Activated naive CD8-positive, alpha-beta T cell treated with anti-CD3 and anti-CD28 coated beads, Interleukin-2, amount 10 ng/mL, durations not matched to agents 7 days and 5 days (primary cell): ENCODE data around the gene SUPT20H. TPM values are rescaled to one million over a fixed set of nuclear protein-coding genes. Genes with fewer than 3 reads are reported as not detected.

Experiments used
- ATAC-seq: fragments of 150-1000 bp; cut with Tn5 transposase; one replicate; pipeline ENCODE4 v1.10.0; 2021; ENCODE audit warnings: low read depth, moderate library complexity
- POLR2A ChIA-PET: fragments of 350-600 bp; sonication (Branson Sonifier 250); formaldehyde crosslinking; loops from one replicate; lab custom pipeline; 2021; ENCODE audit warnings: antibody characterized with exemption; lab: Charles Lee
- DNase-seq: peaks from one replicate; pipeline ENCODE4 v3.0.0; 2021
- H3K27ac Mint-ChIP-seq: one replicate; pipeline ENCODE4 v1.8.0; 2022; ENCODE audit warnings: mild to moderate bottlenecking, mixed read lengths
- H3K27me3 Mint-ChIP-seq: one replicate; pipeline ENCODE4 v1.8.0; 2022; ENCODE audit warnings: mild to moderate bottlenecking, moderate library complexity, mixed read lengths
- H3K36me3 Mint-ChIP-seq: one replicate; pipeline ENCODE4 v1.8.0; 2021; ENCODE audit warnings: mild to moderate bottlenecking, mixed read lengths
- H3K4me1 Mint-ChIP-seq: one replicate; pipeline ENCODE4 v1.8.0; 2021; ENCODE audit warnings: mixed read lengths
- H3K4me3 Mint-ChIP-seq: one replicate; pipeline ENCODE4 v1.8.0; 2022; ENCODE audit warnings: mild to moderate bottlenecking, moderate library complexity, mixed read lengths
- H3K9me3 Mint-ChIP-seq: one replicate; pipeline ENCODE4 v1.8.0; 2021; ENCODE audit warnings: mixed read lengths
- total RNA-seq, 2 experiments: library from RNA; stranded (reverse); gene quantifications; one replicate each; pipeline ENCODE4 v1.2.3, GENCODE V29; 2021

SUPT20H gene
- total RNA-seq, result 10 to 100 TPM; 79.6 to 88.4 TPM

DNA sequence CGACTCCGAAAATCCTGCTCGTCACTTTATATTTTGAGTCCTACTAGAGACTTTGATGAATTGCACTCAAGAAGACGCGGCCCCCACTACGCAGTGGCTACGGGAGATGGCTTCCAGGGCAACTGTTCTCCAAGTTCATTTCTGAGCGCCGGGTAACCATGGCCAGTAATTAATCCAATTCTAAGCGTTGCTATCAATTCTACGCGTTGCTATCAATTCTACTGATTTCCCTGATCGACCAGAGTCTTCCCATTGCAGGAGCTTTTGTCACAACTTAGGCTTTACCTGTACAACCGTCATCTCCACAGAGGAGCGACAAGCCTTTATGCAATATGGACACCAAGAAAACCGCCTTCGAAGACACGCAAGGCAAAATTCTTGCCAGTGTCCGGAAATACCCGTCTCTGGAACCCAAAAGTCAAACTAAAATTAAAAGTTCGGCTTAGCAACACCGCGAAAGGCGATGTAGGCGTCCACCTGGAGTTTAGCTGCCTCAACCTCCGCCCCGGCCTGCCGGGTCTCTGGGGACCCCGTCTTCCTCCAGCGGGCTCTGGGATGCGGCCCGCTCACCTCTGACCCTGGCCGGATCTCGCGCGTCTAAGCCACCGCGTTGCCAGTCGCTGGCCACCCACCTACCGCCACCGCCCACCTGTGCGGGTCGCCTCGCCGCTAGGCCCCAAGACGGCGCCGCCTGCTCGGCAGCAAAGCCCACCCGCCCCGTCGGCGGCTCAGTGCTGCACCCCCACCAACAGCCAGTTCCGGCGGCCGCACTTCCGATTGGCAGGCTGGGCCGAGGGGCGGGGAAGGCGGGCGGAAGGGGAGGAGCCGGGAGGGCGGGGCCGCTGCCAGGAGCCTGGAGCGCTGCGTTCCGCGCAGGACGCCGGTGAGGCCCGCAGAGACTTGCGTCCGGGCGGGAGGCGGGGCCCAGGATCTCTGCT, at the start of gene SUPT20H:
Gene SUPT20H (minus strand): TSS at position 779 of the 938 bp plus-strand sequence. CDS start 8,198 bp downstream, outside the sequence.
- no peaks in the 10 kb centered on the region for H3K9me3 Mint-ChIP-seq

DNA sequence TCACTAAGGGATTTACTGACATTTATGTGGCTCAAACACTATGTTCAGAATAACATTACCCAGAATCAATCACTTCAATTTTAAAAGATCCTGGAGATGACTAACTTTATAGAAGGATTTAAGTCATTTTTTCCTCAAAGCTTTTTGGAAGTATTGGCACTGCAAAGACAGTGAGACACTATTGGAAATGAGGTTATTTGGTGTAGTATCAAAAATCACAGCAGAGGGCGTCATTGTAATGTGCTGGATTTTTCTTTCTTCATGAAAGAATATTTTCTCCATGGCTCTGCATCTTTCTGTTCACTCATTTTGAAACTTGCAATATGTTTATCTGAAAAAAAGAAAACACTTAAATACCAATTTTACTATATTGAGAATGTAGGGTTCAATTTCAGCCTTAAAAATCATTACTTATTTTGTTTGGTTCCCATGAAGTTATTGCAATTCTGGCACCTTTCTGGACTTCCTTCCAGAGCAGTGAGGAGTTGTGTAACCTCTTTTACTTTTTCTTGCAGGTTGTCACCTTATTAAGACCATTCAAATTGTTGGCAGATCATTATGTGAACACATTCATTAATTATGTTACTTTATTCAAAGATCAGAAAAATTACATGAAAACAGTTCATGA, 49.7 kb upstream of the SUPT20H start:
- H3K9me3 Mint-ChIP-seq, result no peaks in the 10 kb centered on the region
- no peaks in the 10 kb centered on the region for H3K36me3 Mint-ChIP-seq
- no peak overlapping the region for H3K27ac Mint-ChIP-seq
- ATAC-seq (no peak), DNase-seq (no peak)
- no peaks in the 10 kb centered on the region for H3K4me1 Mint-ChIP-seq
- H3K4me3 Mint-ChIP-seq, result no peak overlapping the region
- H3K27me3 Mint-ChIP-seq, result no peaks in the 10 kb centered on the region
- POLR2A ChIA-PET, result no interaction called here

More for the DNA sequence above, at the start of gene SUPT20H:
- Mint-ChIP-seq H3K4me3 (peak within 1 kb of the TSS; percentile 98), H3K27ac (peak within 1 kb of the TSS; percentile 97), H3K4me1 (peaks cover 12% of the 10 kb centered on the region), H3K36me3 (peaks cover 22% of the 10 kb centered on the region), H3K27me3 (peaks cover 4% of the 10 kb centered on the region)
- DNase-seq, result peak; percentile 93
- peak; percentile 96 for ATAC-seq
- POLR2A ChIA-PET, result interaction anchor here (2.0 kb wide), 1 partner anchor 59 kb away, joined by 13 read pairs; the partner anchor contains the start of gene EXOSC8

DNA sequence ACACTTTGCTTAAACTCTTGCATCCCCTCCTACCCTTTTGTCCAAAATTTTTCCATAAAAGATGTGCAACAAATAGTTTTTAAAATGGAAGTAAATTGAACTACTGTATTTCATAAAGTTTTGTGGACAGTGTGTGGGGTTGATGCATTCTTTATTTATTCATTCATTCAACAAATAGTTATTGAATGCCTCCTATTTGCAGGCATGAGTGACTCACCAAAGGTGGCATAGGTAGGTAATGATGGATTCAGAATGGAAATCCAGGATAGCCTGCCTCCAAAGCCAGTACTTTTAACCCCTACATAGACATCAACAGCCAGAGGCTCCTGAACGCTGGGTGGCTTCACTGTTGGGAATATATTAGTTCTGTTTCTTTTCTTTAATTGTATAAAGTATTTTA, 48.4 kb upstream of the SUPT20H start:
- H3K9me3 Mint-ChIP-seq, result no peaks in the 10 kb centered on the region
- POLR2A ChIA-PET, result no interaction called here
- ATAC-seq, result no peak

DNA sequence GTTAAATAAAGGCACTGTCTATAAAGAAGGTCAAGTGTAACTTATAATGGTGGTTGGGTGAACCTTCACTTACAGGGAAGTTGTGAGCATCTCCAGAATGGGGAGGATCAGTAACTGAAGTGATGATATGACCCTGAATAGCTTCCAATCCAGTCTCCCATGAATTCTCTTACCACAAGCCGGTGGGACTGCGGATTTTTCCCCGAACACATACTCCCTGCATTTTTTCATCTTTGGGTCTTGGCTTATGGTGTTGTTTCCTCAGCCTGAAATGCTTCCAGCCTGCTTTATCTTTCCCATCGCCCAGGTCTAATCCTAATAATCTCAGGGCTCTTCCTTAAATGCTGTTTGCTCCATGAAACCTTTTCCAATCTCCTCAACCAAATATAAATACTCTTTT, 48.0 kb upstream of the SUPT20H start:
- Mint-ChIP-seq H3K27ac (no peak overlapping the region), H3K27me3 (peaks cover 2% of the 10 kb centered on the region), H3K9me3 (no peaks in the 10 kb centered on the region), H3K36me3 (no peaks in the 10 kb centered on the region), H3K4me1 (no peaks in the 10 kb centered on the region), H3K4me3 (no peak overlapping the region)
- ATAC-seq (no peak), DNase-seq (no peak)
- POLR2A ChIA-PET, result no interaction called here

More for the DNA sequence above, 48.4 kb upstream of the SUPT20H start:
- Mint-ChIP-seq H3K36me3 (no peaks in the 10 kb centered on the region), H3K4me3 (no peak overlapping the region), H3K4me1 (no peaks in the 10 kb centered on the region), H3K27ac (no peak overlapping the region), H3K27me3 (no peaks in the 10 kb centered on the region)
- no peak for DNase-seq

DNA sequence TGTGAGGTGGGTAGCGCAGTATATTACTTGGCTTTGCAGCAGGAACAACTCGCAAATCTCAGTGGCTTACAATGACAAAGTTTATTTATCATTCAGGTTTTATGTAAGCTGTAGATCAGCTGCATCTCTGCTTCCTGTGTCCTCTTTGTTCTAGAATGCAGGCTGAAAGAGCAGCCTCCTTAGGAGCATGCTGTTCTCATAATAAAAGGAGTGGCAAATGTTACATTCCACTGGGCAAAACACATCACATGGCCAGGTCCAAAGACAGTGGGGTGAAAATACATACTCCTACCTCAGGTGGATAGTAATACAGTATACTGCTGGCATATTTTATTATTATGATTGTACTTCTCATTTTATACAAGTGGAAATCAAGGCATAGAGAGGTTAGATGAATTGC, 47.2 kb upstream of the SUPT20H start:
- H3K4me3 Mint-ChIP-seq, result no peak overlapping the region
- ATAC-seq, result no peak
- H3K27ac Mint-ChIP-seq, result no peak overlapping the region
- DNase-seq, result no peak
- H3K9me3 Mint-ChIP-seq, result no peaks in the 10 kb centered on the region
- H3K27me3 Mint-ChIP-seq, result peaks cover 5% of the 10 kb centered on the region
- H3K36me3 Mint-ChIP-seq, result no peaks in the 10 kb centered on the region
- H3K4me1 Mint-ChIP-seq, result no peaks in the 10 kb centered on the region
- POLR2A ChIA-PET, result no interaction called here

DNA sequence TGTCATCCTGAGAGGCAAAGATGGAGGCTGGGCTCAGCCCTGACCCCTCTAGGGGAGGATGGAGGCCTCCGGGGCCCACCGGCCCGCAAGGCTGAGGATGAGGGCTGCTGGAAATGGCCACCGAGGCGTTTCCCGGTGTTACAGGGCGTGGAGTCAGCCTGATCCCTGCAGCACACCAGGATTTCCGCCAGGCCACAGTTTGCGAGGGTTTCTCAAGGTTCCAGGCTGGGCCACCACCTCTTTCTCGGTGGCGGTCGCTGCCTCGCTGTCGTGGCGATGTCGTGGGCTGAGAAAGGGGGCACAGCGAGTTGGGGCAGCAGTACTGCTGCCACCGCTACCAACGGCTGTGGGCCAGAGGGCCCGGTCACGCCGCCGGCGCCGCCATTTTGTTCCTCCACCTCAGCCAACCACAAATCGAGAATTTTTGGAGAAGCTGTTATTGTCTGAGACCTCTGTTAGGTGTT, 45.8 kb upstream of the SUPT20H start, which contains the start of gene CSNK1A1L:
Gene CSNK1A1L (minus strand): TSS at position 414 of the 464 bp plus-strand sequence. CDS start 408 bp downstream, at position 6.
- Mint-ChIP-seq H3K4me3 (no peak within 1 kb of the TSS), H3K36me3 (no peaks in the 10 kb centered on the region), H3K27me3 (peaks cover 12% of the 10 kb centered on the region)

DNA sequence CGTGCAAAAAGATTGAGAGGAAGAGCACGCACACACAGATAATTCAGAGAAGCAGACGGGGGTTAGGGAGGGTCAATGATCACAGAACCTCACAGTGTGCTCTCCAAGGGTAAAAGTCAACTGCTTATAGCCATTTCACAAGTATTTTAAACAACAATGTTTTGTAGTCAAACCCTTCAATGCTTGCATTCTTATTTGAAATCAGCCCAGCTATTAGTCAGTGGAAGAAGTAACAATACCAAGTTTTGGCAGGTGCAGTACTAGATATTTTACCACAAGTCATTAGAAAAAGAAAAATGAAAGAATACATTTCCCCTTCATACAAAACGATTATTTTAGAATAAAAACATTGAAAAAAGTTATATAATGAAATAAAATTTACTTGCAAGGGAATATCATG, 43.4 kb upstream of the SUPT20H start:
- Mint-ChIP-seq H3K9me3 (no peaks in the 10 kb centered on the region), H3K27ac (no peak overlapping the region), H3K27me3 (peaks cover 18% of the 10 kb centered on the region), H3K36me3 (no peaks in the 10 kb centered on the region), H3K4me1 (no peaks in the 10 kb centered on the region), H3K4me3 (no peak overlapping the region)
- DNase-seq, result no peak
- no peak for ATAC-seq
- POLR2A ChIA-PET, result no interaction called here

More for the DNA sequence above, 45.8 kb upstream of the SUPT20H start, which contains the start of gene CSNK1A1L:
- DNase-seq, result no peak
- POLR2A ChIA-PET, result no interaction called here
- Mint-ChIP-seq H3K27ac (no peak within 1 kb of the TSS), H3K4me1 (no peaks in the 10 kb centered on the region), H3K9me3 (no peaks in the 10 kb centered on the region)
- ATAC-seq, result no peak

DNA sequence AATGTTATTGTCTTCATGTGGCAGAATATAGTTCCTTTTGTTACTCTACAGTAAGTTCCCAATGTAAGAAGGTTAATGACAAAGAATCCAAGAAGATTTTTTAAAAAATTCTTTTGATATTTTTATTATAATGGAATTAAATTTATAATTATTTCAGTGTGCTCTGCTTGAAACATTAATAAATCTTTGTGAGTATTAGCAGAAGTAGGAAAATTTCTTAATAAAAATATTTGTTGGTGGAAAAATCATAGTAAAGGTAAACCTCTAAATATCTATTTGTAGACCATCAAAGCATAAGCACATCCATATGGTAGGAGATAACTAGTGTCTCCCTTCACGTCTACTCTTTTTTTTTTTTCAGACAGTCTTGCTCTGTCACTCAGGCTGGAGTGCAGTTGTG, 41.7 kb upstream of the SUPT20H start:
- Mint-ChIP-seq H3K4me1 (no peaks in the 10 kb centered on the region), H3K27me3 (peaks cover 18% of the 10 kb centered on the region), H3K27ac (no peak overlapping the region), H3K4me3 (no peak overlapping the region), H3K36me3 (no peaks in the 10 kb centered on the region), H3K9me3 (no peaks in the 10 kb centered on the region)
- DNase-seq (no peak), ATAC-seq (no peak)
- POLR2A ChIA-PET, result no interaction called here

DNA sequence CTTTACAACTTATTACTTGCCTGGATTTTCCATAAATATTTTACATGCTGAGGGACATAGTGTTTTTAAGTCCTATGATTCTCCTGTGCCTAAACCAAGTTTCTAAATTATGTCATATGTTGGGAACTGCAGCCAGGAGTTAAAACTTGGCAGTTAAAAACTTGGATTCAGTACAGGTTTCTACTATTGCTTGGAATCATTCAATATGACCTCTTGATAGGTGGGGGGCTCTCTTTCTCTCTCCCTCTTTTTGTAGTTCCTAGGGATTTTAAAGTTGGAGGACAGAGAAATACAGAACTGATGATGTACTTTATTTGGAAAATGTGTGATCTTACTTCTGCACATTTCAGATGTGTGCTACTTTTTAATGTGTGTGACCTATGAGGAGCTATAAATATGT, 41.2 kb upstream of the SUPT20H start:
- POLR2A ChIA-PET, result no interaction called here
- Mint-ChIP-seq H3K27ac (no peak overlapping the region), H3K27me3 (peaks cover 18% of the 10 kb centered on the region), H3K9me3 (no peaks in the 10 kb centered on the region), H3K4me1 (no peaks in the 10 kb centered on the region), H3K4me3 (no peak overlapping the region), H3K36me3 (no peaks in the 10 kb centered on the region)
- DNase-seq (no peak), ATAC-seq (no peak)

DNA sequence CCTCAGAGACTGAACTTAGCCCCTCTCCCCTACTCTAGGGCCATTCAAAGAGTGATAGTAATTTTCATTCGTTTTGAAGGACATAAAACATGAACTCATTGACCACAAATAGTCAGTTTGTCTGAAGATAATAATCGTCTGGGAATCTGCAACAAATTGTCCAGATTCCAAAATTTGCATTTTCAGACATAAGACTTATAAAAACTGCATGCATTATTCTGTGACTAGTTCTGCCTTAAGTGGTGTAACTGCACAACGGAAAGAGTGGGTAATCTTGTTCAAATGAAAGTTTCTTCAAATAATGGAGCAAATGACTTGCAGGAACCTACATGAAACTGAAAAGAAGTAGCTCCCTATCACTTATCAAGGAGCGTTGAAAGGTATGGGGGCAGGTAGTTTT, 37.6 kb upstream of the SUPT20H start:
- DNase-seq (no peak), ATAC-seq (no peak)
- Mint-ChIP-seq H3K27me3 (peaks cover 16% of the 10 kb centered on the region), H3K9me3 (no peaks in the 10 kb centered on the region), H3K4me1 (no peaks in the 10 kb centered on the region), H3K4me3 (no peak overlapping the region), H3K36me3 (no peaks in the 10 kb centered on the region), H3K27ac (no peak overlapping the region)
- POLR2A ChIA-PET, result no interaction called here

DNA sequence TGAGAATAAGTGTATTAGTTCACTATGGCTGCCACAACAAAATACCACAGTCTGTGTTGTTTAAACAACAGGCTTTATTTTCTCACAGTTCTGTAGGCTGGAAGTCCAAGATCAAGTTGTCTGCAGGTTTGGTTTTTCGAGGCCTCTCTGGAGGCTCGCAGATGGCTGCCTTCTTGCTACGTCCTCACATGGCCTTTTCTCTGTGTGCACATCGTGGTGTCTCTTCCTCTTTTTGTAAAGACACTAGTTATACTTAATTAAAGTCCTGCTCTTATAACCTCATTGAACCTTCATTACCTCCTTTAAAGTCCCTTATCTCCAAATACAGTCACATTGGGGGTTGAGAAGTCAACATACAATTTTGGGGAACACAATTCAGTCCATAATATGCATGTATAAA, 35.4 kb upstream of the SUPT20H start:
- POLR2A ChIA-PET, result no interaction called here
- no peaks in the 10 kb centered on the region for H3K4me1 Mint-ChIP-seq
- DNase-seq (no peak), ATAC-seq (no peak)
- H3K27me3 Mint-ChIP-seq, result peaks cover 6% of the 10 kb centered on the region
- H3K9me3 Mint-ChIP-seq, result no peaks in the 10 kb centered on the region
- no peak overlapping the region for H3K4me3 Mint-ChIP-seq
- H3K27ac Mint-ChIP-seq, result no peak overlapping the region
- no peaks in the 10 kb centered on the region for H3K36me3 Mint-ChIP-seq

DNA sequence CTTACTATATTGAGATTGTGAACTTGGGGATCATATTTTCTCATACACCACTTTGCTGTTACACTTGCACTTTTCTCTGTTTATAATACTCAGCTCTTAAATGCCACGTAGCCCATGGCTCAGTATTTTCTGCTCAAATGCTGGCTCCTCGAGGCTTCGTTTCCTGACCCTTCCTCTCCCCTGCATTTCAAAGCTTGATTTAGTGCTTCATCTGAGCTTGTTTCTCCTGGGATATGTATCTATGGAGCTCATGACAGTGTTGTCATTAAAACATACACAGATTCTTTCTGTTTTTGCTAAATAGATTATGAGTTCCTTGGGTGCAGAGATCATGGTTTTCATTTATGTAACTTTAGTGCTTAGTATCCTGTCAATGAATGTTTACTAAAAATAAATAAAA, 34.6 kb upstream of the SUPT20H start:
- ATAC-seq (no peak), DNase-seq (no peak)
- POLR2A ChIA-PET, result no interaction called here
- no peaks in the 10 kb centered on the region for H3K9me3 Mint-ChIP-seq
- no peaks in the 10 kb centered on the region for H3K4me1 Mint-ChIP-seq
- H3K27ac Mint-ChIP-seq, result no peak overlapping the region
- no peaks in the 10 kb centered on the region for H3K36me3 Mint-ChIP-seq
- H3K4me3 Mint-ChIP-seq, result no peak overlapping the region
- H3K27me3 Mint-ChIP-seq, result peaks cover under 1% of the 10 kb centered on the region

DNA sequence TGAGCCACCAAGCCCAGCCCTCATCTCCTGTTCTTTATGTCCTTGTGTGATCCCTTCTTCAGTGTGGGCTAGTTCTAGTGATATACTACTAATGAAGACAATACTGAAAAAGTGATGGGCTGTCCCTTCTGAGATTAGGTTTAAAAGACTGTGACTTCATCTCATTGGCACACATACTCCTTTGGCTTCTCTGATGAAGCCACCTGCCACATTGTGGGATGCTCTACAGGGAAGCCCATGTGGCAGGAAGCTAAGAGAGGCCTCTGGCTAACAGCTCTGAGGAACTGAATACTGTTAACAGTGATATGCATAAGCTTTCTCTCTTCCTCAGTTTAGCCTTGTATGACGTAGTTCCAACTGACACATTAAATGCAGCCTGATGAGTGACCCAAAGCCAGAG, 32.3 kb upstream of the SUPT20H start:
- POLR2A ChIA-PET, result no interaction called here
- H3K36me3 Mint-ChIP-seq, result no peaks in the 10 kb centered on the region
- no peaks in the 10 kb centered on the region for H3K4me1 Mint-ChIP-seq
- no peaks in the 10 kb centered on the region for H3K27me3 Mint-ChIP-seq
- ATAC-seq (no peak), DNase-seq (no peak)
- no peaks in the 10 kb centered on the region for H3K9me3 Mint-ChIP-seq
- no peak overlapping the region for H3K4me3 Mint-ChIP-seq
- no peak overlapping the region for H3K27ac Mint-ChIP-seq
